AG04450 (cell line): ENCODE measurements around the gene ZNF516. TPM values are rescaled to one million over a fixed set of nuclear protein-coding genes. Genes with fewer than 3 reads are reported as not detected.

Experiments
- CTCF ChIA-PET: fragments of 300-600, 350-600 bp; formaldehyde crosslinking; extraction: SDS; loops from one replicate; lab custom pipeline; 2022; ENCODE audit warnings: antibody characterized with exemption, inconsistent platforms; lab: Charles Lee
- POLR2A ChIA-PET: fragments of 350-600 bp; formaldehyde crosslinking; extraction: SDS; loops from one replicate; lab custom pipeline; 2021; ENCODE audit warnings: antibody characterized with exemption, inconsistent platforms; lab: Yijun Ruan, JAX
- DNase-seq: peaks from one replicate; pipeline ENCODE4 v3.0.0-alpha.2; 2011; ENCODE audit warnings: low read depth, low spot score
- H3K27ac ChIP-seq: one replicate; pipeline ENCODE4 v1.5.1; 2012; ENCODE audit warnings: low read depth, low read length, control low read depth
- H3K27me3 ChIP-seq: one replicate; pipeline ENCODE4 v1.6.0; 2012; ENCODE audit warnings: low read length; ENCODE audit not compliant: control insufficient read depth, insufficient read depth
- H3K4me3 ChIP-seq: 2 replicates; pipeline ENCODE4 v1.5.1; 2011; ENCODE audit warnings: mild to moderate bottlenecking, low read depth, low read length, control low read depth
- H3K9me3 ChIP-seq: 2 replicates; pipeline ENCODE4 v1.5.1; 2012; ENCODE audit warnings: low read length; ENCODE audit not compliant: control insufficient read depth, insufficient read depth
- CTCF ChIP-seq: IDR thresholded peaks from 2 replicates; pipeline ENCODE4 v1.5.1; 2011; ENCODE audit warnings: low read depth, low read length, control low read depth, inconsistent platforms
- polyA plus RNA-seq: library from polyadenylated mRNA; depleted of rRNA; stranded (reverse); fragments of >200 nt; gene quantifications from 2 replicates; pipeline ENCODE4 v1.2.3, GENCODE V29; 2011

Gene ZNF516
- polyA plus RNA-seq, 1 experiment: 15.5 TPM

GRCh38 chr18:76483780-76484179 is 11.3 kb downstream of the ZNF516 start:
- ChIA-PET POLR2A (no interaction called here), CTCF (no interaction called here)
- H3K27ac ChIP-seq: no peak overlapping the region
- no peaks in the 10 kb centered on the region; the same call in 1 of the 2 replicates for H3K9me3 ChIP-seq
- H3K4me3 ChIP-seq: no peak overlapping the region
- DNase-seq: no peak
- no peaks in the 10 kb centered on the region for H3K27me3 ChIP-seq
- TF ChIP-seq CTCF: no peak

GRCh38 chr18:76482971-76483691 is 11.9 kb downstream of the ZNF516 start:
- no peak for DNase-seq
- ChIA-PET POLR2A (no interaction called here), CTCF (interaction anchor here (0.6 kb wide), 1 partner anchor 227 kb away, joined by 3 read pairs; no protein-coding TSS in a partner anchor)
- Histone ChIP-seq H3K27ac (no peak overlapping the region), H3K4me3 (no peak overlapping the region), H3K27me3 (no peaks in the 10 kb centered on the region), H3K9me3 (no peaks in the 10 kb centered on the region; the same call in 1 of the 2 replicates)
- TF ChIP-seq CTCF: no peak

GRCh38 chr18:76482267-76482666 is 12.8 kb downstream of the ZNF516 start:
- CTCF ChIA-PET: no interaction called here
- no peak overlapping the region for H3K4me3 ChIP-seq
- TF ChIP-seq CTCF: no peak
- H3K27ac ChIP-seq: no peak overlapping the region
- POLR2A ChIA-PET: no interaction called here
- no peaks in the 10 kb centered on the region for H3K27me3 ChIP-seq
- H3K9me3 ChIP-seq: no peaks in the 10 kb centered on the region; the same call in 1 of the 2 replicates
- DNase-seq: no peak

GRCh38 chr18:76480913-76481312 is 14.1 kb downstream of the ZNF516 start:
- ChIA-PET POLR2A (interaction anchor here (1.1 kb wide), 1 partner anchor 9 kb away, joined by 3 read pairs; no protein-coding TSS in a partner anchor), CTCF (interaction anchor here (1.1 kb wide), 1 partner anchor 82 kb away, joined by 3 read pairs; no protein-coding TSS in a partner anchor)
- H3K27ac ChIP-seq: no peak overlapping the region
- DNase-seq: no peak
- H3K27me3 ChIP-seq: no peaks in the 10 kb centered on the region
- no peak overlapping the region for H3K4me3 ChIP-seq
- no peaks in the 10 kb centered on the region; the same call in 1 of the 2 replicates for H3K9me3 ChIP-seq
- TF ChIP-seq CTCF: peak; percentile 20; the same call in 1 of the 2 replicates
